SH-SY5Y (cell line): ENCODE results near the gene ADAMTS17.

ENCODE experiments used
- GATA2 ChIP-seq: IDR thresholded peaks from 2 replicates; pipeline ENCODE4 v1.6.1; 2011; ENCODE audit warnings: mild to moderate bottlenecking, low read depth, low read length
- GATA3 ChIP-seq: IDR thresholded peaks from 2 replicates; pipeline ENCODE4 v1.6.1; 2011; ENCODE audit warnings: low read depth, mild to moderate bottlenecking, low read length, moderate library complexity

- TF ChIP-seq GATA2: no peak
- TF ChIP-seq GATA3: no peak
Measured at GRCh38 chr15:99943466-99943865, 398.3 kb downstream of the ADAMTS17 start.
